ENCODE data around the gene C12orf76. TPM values are rescaled to one million over a fixed set of nuclear protein-coding genes. Genes with fewer than 3 reads are reported as not detected.
"Not testable (repeated sequence)": the region's sequence is repeated elsewhere in the genome, so short reads cannot be mapped to it uniquely, and the experiment has no call there.

C12orf76 gene
- total RNA-seq, 1 donor from 2014 or later: 11.9 TPM

GRCh38 chr12:110065540-110065939, 17.2 kb upstream of the C12orf76 start:
- DNase-seq (ENCODE audit: low read depth in 2 of 2): no peak

GRCh38 chr12:110062241-110062640, 13.9 kb upstream of the C12orf76 start:
- no peak for DNase-seq (ENCODE audit: low read depth in 2 of 2)

GRCh38 chr12:110059651-110060000, 11.3 kb upstream of the C12orf76 start:
- DNase-seq (ENCODE audit: low read depth in 2 of 2): no peak

GRCh38 chr12:110058875-110059615, 10.7 kb upstream of the C12orf76 start:
- DNase-seq (ENCODE audit: low read depth in 2 of 2): no peak

GRCh38 chr12:110056643-110057042, 8.3 kb upstream of the C12orf76 start:
- not testable (repeated sequence) for DNase-seq (ENCODE audit: low read depth in 2 of 2)

GRCh38 chr12:110055375-110056352, 7.3 kb upstream of the C12orf76 start:
- DNase-seq (ENCODE audit: low read depth in 2 of 2): peak in 1 of 2 donors; percentile 80

- DNase-seq (ENCODE audit: low read depth in 2 of 2): no peak
Measured at GRCh38 chr12:110050927-110051326, 2.6 kb upstream of the C12orf76 start.

- DNase-seq (ENCODE audit: low read depth in 2 of 2): not testable (repeated sequence)
Measured at GRCh38 chr12:110049666-110050065, 1.3 kb upstream of the C12orf76 start.

- not testable (repeated sequence) for DNase-seq (ENCODE audit: low read depth in 2 of 2)
Measured at GRCh38 chr12:110049034-110049433, 712 bp upstream of the C12orf76 start.

- DNase-seq (ENCODE audit: low read depth in 2 of 2): no peak
Measured at GRCh38 chr12:110047297-110047940, 903 bp downstream of the C12orf76 start.

GRCh38 chr12:110046451-110047187, 1.7 kb downstream of the C12orf76 start:
- no peak for DNase-seq (ENCODE audit: low read depth in 2 of 2)

GRCh38 chr12:110042264-110042663, 6.1 kb downstream of the C12orf76 start:
- no peak for DNase-seq (ENCODE audit: low read depth in 2 of 2)

- peak; percentile 60 to 83 for DNase-seq (ENCODE audit: low read depth in 2 of 2)
Measured at GRCh38 chr12:110039085-110039807, 9.1 kb downstream of the C12orf76 start.

- peak in 1 of 2 donors; percentile 47 for DNase-seq (ENCODE audit: low read depth in 2 of 2)
Measured at GRCh38 chr12:110038741-110039084, 9.6 kb downstream of the C12orf76 start.

- no peak for DNase-seq (ENCODE audit: low read depth in 2 of 2)
Measured at GRCh38 chr12:110037315-110037714, 11.0 kb downstream of the C12orf76 start.

- no peak for DNase-seq (ENCODE audit: low read depth in 2 of 2)
Measured at GRCh38 chr12:110035534-110036104, 12.7 kb downstream of the C12orf76 start.

- DNase-seq (ENCODE audit: low read depth in 2 of 2): no peak
Measured at GRCh38 chr12:110033888-110034287, 14.4 kb downstream of the C12orf76 start.

- no peak for DNase-seq (ENCODE audit: low read depth in 2 of 2)
Measured at GRCh38 chr12:110029290-110029815, 19.0 kb downstream of the C12orf76 start.

GRCh38 chr12:110028323-110028722, 20.0 kb downstream of the C12orf76 start:
- no peak for DNase-seq (ENCODE audit: low read depth in 2 of 2)

GRCh38 chr12:110024051-110024450, 24.3 kb downstream of the C12orf76 start:
- DNase-seq (ENCODE audit: low read depth in 2 of 2): no peak
